ENCODE measurements around the gene HSD17B2.

DNA sequence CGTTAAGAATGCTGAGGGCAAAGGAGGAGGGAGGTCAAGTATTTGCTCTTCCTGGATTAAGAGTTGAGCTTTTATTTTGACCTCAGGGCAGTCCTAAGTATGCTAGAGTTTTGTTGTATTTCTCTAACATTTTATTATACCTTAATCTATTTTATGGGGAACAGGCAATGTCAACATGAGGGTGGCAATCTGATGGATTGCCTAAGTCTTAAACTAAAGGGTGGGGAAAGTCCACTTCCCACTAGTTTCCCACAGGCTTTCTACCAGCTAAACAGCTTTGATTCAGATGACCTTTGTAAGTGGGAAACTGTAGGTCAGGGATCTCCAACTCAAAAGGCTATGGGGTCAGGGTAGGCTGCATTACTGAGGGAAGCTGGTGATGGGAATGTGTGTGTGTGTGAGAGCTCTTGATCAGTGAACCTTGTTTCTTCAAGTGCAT, 24.9 kb downstream of the HSD17B2 start:
- TF ChIP-seq, protein P1, sequence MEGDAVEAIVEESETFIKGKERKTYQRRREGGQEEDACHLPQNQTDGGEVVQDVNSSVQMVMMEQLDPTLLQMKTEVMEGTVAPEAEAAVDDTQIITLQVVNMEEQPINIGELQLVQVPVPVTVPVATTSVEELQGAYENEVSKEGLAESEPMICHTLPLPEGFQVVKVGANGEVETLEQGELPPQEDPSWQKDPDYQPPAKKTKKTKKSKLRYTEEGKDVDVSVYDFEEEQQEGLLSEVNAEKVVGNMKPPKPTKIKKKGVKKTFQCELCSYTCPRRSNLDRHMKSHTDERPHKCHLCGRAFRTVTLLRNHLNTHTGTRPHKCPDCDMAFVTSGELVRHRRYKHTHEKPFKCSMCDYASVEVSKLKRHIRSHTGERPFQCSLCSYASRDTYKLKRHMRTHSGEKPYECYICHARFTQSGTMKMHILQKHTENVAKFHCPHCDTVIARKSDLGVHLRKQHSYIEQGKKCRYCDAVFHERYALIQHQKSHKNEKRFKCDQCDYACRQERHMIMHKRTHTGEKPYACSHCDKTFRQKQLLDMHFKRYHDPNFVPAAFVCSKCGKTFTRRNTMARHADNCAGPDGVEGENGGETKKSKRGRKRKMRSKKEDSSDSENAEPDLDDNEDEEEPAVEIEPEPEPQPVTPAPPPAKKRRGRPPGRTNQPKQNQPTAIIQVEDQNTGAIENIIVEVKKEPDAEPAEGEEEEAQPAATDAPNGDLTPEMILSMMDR (IDR thresholded peaks at IDR 0.05 in 4 of 5, conservative IDR thresholded peaks at IDR 0.05 in 1 of 5) = no peak
- TF ChIP-seq POLR2A (IDR thresholded peaks at IDR 0.05) = no peak

Data from gastrocnemius medialis (tissue), 4 donors.